GM21447 (cell line): ENCODE results near the gene RGS7BP.
A peak's percentile ranks its signal among the peaks of the same experiment; 100 is the strongest.

Experiments
- ATAC-seq: cut with Tn5 transposase; IDR thresholded peaks from one replicate; pipeline ENCODE4 v1.9.1; 2021; ENCODE audit not compliant: unreplicated experiment

Gene RGS7BP

GRCh38 chr5:64505769-64506566 lies at the start of gene RGS7BP:
TSS of gene RGS7BP (plus strand) at chr5:64506015. CDS start at chr5:64506625, 610 bp downstream.
- ATAC-seq, result no peak

GRCh38 chr5:64457846-64458245 lies 48.0 kb upstream of the RGS7BP start:
- no peak for ATAC-seq

- ATAC-seq, result no peak
Measured at GRCh38 chr5:64458948-64459347, 46.9 kb upstream of the RGS7BP start.

- ATAC-seq, result no peak
Measured at GRCh38 chr5:64462391-64462790, 43.4 kb upstream of the RGS7BP start.

GRCh38 chr5:64486163-64486562 lies 19.7 kb upstream of the RGS7BP start:
- ATAC-seq, result no peak

- ATAC-seq, result no peak
Measured at GRCh38 chr5:64487283-64487682, 18.5 kb upstream of the RGS7BP start.

GRCh38 chr5:64489857-64490256 lies 16.0 kb upstream of the RGS7BP start:
- ATAC-seq, result no peak

- no peak for ATAC-seq
Measured at GRCh38 chr5:64497386-64497785, 8.4 kb upstream of the RGS7BP start.

GRCh38 chr5:64502196-64502595 lies 3.6 kb upstream of the RGS7BP start:
- no peak for ATAC-seq

GRCh38 chr5:64506567-64507263 lies 900 bp downstream of the RGS7BP start:
- no peak for ATAC-seq

GRCh38 chr5:64507264-64507605 lies 1.4 kb downstream of the RGS7BP start:
- no peak for ATAC-seq

- ATAC-seq, result no peak
Measured at GRCh38 chr5:64509828-64510227, 4.0 kb downstream of the RGS7BP start.

- ATAC-seq, result no peak
Measured at GRCh38 chr5:64513492-64513891, 7.7 kb downstream of the RGS7BP start.

- ATAC-seq, result no peak
Measured at GRCh38 chr5:64514612-64515011, 8.8 kb downstream of the RGS7BP start.

GRCh38 chr5:64516216-64516615 lies 10.4 kb downstream of the RGS7BP start:
- no peak for ATAC-seq

- peak; percentile 76 for ATAC-seq
Measured at GRCh38 chr5:64518793-64519192, 13.0 kb downstream of the RGS7BP start.

GRCh38 chr5:64519263-64519662 lies 13.4 kb downstream of the RGS7BP start:
- no peak for ATAC-seq

GRCh38 chr5:64526734-64527439 lies 21.1 kb downstream of the RGS7BP start:
- ATAC-seq, result no peak

- no peak for ATAC-seq
Measured at GRCh38 chr5:64530076-64530475, 24.3 kb downstream of the RGS7BP start.

GRCh38 chr5:64532212-64532611 lies 26.4 kb downstream of the RGS7BP start:
- no peak for ATAC-seq

- no peak for ATAC-seq
Measured at GRCh38 chr5:64532657-64533056, 26.8 kb downstream of the RGS7BP start.

GRCh38 chr5:64534033-64534432 lies 28.2 kb downstream of the RGS7BP start:
- ATAC-seq, result no peak
